ENCODE results near the gene C21orf58.

GRCh38 chr21:46316708-46317324, 6.9 kb downstream of the C21orf58 start:
- TF ChIP-seq CTCF (IDR thresholded peaks at IDR 0.05) (no peak), POLR2A (IDR thresholded peaks at IDR 0.05) (no peak)
